ENCODE results near the gene COQ9. TPM values are rescaled to one million over a fixed set of nuclear protein-coding genes. Genes with fewer than 3 reads are reported as not detected.

COQ9 gene, protein sequence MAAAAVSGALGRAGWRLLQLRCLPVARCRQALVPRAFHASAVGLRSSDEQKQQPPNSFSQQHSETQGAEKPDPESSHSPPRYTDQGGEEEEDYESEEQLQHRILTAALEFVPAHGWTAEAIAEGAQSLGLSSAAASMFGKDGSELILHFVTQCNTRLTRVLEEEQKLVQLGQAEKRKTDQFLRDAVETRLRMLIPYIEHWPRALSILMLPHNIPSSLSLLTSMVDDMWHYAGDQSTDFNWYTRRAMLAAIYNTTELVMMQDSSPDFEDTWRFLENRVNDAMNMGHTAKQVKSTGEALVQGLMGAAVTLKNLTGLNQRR
- total RNA-seq: 52.8 and 58.4 TPM in 2 replicates

DNA sequence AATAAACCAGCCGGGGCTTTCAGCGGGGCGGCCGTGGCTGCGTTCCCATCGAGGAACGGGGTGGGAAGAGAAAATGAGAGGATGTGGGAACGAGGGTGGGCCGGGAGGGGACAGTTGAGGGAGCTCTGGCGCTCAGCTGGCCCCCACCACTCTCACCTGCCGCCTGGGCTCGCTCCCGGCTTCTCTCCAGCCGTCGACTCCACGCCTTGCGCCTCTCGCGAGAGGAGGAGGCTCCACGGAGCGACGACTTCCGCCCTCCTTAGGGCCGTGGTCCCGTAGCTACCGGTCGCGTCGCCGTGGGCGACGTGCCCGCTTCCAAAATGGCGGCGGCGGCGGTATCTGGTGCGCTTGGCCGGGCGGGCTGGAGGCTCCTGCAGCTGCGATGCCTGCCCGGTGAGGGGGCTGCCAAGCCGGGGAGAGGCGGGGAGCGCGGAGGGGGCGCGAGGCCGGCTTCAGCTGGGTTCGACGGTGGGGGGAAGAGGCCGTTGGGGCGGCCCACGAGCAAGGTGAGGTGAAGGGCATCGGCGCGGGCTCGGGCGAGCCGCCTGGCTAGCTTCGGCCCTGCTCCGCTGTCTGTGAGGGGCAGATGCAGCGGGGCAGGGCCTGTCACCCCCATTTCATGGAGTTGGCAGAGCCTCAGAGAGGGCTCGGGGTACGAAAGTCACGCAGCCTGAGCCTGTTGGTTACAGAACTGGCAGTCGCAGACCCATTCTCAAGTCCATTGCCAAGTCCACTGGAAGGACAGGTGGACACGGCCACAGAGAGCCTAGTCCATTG lies at the start of gene COQ9, which contains the start of gene CIAPIN1:
COQ9 (plus strand) TSS at position 294 of the 777 bp plus-strand sequence; CDS start at position 321, 27 bp downstream.
CIAPIN1 (minus strand) TSS at position 200 of the 777 bp plus-strand sequence. CDS start 6,457 bp downstream, outside the sequence.

DNA sequence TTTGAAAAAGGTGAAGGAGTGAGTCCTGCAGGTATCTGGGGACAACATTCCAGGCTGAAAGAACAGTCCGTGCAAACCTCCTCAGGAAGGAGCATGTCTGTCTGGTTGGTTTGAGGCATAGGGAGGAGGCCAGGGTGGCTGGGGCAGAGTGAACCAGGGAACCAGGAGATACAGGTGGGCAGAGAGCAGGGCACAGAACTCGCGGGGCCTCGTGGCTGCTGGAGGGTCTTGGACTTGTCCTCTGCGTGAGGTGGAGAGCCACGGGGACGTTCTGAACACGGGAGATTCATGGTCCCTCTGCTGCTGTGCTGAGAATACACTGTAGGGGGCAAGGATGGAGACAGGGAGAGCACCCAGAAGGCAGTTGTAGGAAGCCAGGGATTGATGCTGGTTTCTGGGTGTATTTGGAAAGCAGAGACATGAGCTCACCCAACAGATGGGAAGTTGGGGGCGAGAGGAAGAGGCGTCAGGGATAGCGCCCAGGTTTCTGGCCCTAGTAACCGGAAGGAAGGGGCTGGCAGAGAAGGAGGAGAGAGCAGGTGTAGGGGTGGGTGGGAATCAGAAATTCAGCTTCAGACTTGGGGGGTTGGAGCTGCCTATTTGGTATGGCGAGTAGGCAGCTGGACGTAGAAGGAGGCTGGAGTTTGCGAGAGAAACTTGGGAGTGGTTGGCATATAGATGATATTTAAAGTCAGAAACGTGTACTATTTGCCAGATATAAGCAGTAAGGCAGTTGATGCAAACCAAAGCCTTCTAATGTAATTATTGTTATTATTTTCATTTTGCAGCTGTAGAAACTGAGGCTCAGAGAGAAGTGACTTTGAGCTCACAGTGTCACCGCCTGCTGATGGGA lies 43.1 kb upstream of the COQ9 start, which contains the start of gene CCL17:
CCL17 (plus strand) TSS at position 803 of the 853 bp plus-strand sequence. CDS start 9,166 bp downstream, outside the sequence.

DNA sequence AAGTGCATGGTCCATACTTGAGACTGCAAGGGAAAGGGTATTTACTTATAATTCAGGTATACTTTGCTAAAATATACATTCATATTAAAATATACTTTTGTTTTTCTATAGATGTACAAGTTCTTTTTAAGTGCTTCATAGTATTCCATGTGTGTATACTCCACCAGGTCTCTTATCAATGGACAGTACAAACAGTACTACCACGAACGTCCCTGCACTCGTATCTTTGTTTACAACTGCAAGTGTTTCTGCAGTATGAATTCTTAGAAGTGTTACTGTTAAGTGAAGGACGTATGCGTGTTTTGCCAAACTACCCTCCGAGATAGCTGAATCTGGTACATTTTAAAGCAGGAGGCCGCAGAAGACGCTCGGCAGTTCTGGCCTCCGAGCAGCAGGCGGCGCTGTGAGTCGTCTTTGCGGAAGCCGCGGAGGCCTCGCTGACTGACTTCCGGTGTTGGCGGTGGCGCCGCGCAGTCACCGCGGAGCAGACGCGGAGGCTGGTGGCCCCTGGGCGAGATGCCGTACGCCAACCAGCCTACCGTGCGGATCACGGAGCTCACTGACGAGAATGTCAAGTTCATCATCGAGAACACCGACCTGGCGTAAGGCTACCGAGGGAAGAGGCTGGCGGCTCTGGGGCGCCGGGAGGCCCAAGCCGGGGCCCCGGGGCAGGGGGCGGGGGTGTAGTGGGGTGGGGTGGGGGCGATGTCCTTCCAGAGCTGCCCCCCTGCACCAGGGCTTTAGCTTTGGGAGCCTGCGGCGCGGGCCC lies 15.1 kb downstream of the COQ9 start, which contains the start of gene POLR2C:
POLR2C (plus strand) TSS at position 471 of the 769 bp plus-strand sequence; CDS start at position 517, 46 bp downstream.

DNA sequence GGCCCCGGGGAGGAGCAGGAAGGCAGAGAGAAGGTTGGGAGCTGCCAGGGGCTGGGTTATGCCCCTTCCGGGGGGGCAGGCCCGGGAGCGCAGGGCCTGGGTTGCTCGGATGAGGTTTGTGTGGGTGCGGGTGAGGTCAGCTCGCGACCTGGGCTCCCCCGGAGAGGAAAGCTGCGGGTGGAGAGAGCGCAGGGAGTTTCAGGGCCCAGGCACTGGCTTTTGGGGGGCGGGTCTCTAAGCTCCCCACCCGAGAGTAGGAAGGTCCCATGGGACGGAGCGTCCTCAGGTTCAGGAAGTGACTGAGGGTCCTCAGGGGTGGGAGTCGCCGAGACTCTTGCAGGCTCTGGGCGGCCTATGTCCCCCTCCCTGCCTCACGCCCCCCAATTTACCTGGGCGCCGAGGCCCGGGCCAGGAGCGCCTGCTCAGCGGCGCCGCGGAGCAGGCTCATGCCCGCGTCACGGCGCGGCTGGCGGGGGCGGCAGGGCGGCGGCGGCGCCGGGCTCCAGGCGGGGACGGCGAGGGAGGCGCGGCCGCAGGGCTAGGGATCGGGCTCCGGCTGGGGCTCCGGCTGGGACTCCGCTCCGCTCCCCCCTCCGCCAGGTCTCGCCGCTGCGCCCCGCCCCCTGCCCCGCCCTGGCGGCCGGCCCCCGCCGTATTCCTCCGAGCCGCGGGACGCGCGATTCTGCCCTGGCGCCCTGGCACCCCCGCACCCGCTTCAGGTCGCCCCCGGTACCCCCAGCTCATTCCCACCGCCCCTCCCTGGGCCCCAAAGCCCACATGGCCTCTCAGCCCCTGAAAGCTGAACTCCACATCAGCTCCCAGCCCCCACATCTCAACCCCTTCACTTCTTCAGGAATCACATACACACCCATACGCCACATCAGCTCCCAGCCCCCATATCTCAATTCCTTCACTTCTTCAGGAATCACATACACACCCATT lies 38.9 kb downstream of the COQ9 start, which contains the start of gene DOK4:
DOK4 (minus strand) TSS at position 578 of the 942 bp plus-strand sequence. CDS start 6,986 bp downstream, outside the sequence.

Other genes starting within 250 kb of the COQ9 start
- 72.5 and 87.2 TPM in 2 replicates for gene ARL2BP, start 202.2 kb upstream of the COQ9 start, total RNA-seq
- gene PLLP, start 162.8 kb upstream of the COQ9 start, total RNA-seq: 15.4 and 37.1 TPM in 2 replicates
- gene CCL22, start 88.7 kb upstream of the COQ9 start, total RNA-seq: not detected in 2 replicates
- 2.4 TPM in 1 of 2 replicates, not detected in the other for gene CX3CL1, start 75.0 kb upstream of the COQ9 start, total RNA-seq
- gene CCL17, start 42.7 kb upstream of the COQ9 start, total RNA-seq: not detected in 2 replicates
- gene CIAPIN1, start 94 bp upstream of the COQ9 start, total RNA-seq: 75.2 and 83.9 TPM in 2 replicates
- 72.5 and 111 TPM in 2 replicates for gene POLR2C, start 15.2 kb downstream of the COQ9 start, total RNA-seq
- 19.0 and 32.0 TPM in 2 replicates for gene DOK4, start 39.0 kb downstream of the COQ9 start, total RNA-seq
- 6.2 and 9.6 TPM in 2 replicates for gene CCDC102A, start 89.1 kb downstream of the COQ9 start, total RNA-seq
- not detected in 2 replicates for gene ADGRG5, start 95.2 kb downstream of the COQ9 start, total RNA-seq
- 37.4 and 41.1 TPM in 2 replicates for gene ADGRG1, start 181.2 kb downstream of the COQ9 start, total RNA-seq
- under 0.01 TPM in 1 of 2 replicates, not detected in the other for gene ADGRG3, start 220.8 kb downstream of the COQ9 start, total RNA-seq
- gene DRC7, start 247.3 kb downstream of the COQ9 start, total RNA-seq: not detected in 2 replicates